ENCODE results near the gene HESX1. TPM values are rescaled to one million over a fixed set of nuclear protein-coding genes. Genes with fewer than 3 reads are reported as not detected.

The HESX1 gene
- total and polyA plus RNA-seq, 11 donors = 0.29 to 1.5 (median 0.71) TPM; not detected in 4

DNA sequence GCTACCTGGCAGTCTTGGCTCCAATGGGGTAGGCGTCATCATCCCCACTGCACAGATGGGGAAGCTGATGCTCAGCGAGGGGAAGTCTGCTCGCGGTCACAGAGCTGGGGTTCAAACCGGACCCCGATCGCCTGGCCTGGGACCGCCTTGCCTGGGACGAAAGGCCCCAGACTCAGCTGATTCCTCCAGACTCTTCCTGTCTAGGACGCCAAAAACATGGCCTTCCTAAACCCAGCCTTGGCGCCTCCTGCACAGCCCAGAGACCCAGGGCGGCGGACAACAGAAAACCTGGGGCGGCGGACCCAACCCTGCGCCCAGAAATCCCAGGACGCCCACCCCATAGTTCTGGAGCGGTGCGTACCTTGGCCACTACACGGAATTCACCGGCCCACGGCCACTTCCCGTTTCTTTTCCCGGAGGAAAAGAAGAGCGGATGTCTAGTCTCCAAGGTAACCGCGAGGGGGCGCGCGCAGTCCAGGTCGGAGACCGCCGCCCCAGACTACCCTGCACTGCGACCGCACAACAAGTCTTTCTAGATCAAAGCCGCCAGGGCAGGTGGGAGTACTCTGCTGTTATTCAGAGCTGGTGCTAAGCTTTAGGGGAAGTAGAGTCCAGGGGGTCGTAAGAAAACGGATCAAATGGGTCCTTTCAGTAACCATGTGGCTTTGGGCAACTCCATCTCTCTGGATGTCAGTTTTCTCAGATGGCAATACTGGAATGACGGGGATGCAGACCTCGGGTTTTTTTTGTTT lies 29.7 kb downstream of the HESX1 start:
- Histone ChIP-seq H3K27me3 (peaks cover 0 to 10% (median 0%) of the 10 kb centered on the region in 9 donors), H3K4me1 (peaks cover 0 to 17% (median 5%) of the 10 kb centered on the region in 12 donors), H3K4me3 (peak overlapping the region; percentile 1 to 64 (median 55)), H3K9me3 (no peaks in the 10 kb centered on the region), H3K36me3 (no peaks in the 10 kb centered on the region), H3K27ac (peak overlapping the region in 5 of 12 donors; percentile 18 to 55 (median 31))
- WGBS, 4 donors = 12 to 17% (median 13%) methylated on average over 30 to 40 of the region's 40 CpGs
- intact Hi-C loops (cut with DNase I) = loop anchor here (2.0 to 10.0 kb wide), 11 partner anchors 55 to 685 kb away; partner anchors contain the start of genes APPL1 (in 7 of the 10) and SLMAP (in 1 of the 10)
- TF ChIP-seq POLR2A (IDR thresholded peaks at IDR 0.05) = no peak
- peak; percentile 78 to 94 (median 85) for TF ChIP-seq CTCF (IDR thresholded peaks at IDR 0.05)
- peak; percentile 74 to 88 (median 79) for DNase-seq
- peak; percentile 62 to 89 (median 80) for ATAC-seq

- Histone ChIP-seq H3K4me3 (no peak overlapping the region), H3K9me3 (no peaks in the 10 kb centered on the region), H3K36me3 (no peaks in the 10 kb centered on the region), H3K4me1 (peaks cover 0 to 26% (median 9%) of the 10 kb centered on the region in 12 donors), H3K27ac (no peak overlapping the region), H3K27me3 (peaks cover 0 to 20% (median 0%) of the 10 kb centered on the region in 9 donors)
- DNase-seq (no peak), ATAC-seq (no peak)
- intact Hi-C loops (cut with DNase I) = loop anchor here in 7 of 10 donors (5.0 to 10.0 kb wide), 4 partner anchors 58 to 588 kb away; partner anchors contain the start of genes APPL1 (in 3 of the 7) and SLMAP (in 1 of the 7)
- TF ChIP-seq POLR2A (IDR thresholded peaks at IDR 0.05) (no peak), CTCF (IDR thresholded peaks at IDR 0.05) (no peak)
- 35 to 53% (median 50%) methylated on average over 3 of the region's 3 CpGs for WGBS, 4 donors
These were observed 30.7 kb downstream of the HESX1 start for GRCh38 chr3:57169108-57169507.

GRCh38 chr3:57168151-57168550 lies 31.6 kb downstream of the HESX1 start:
- intact Hi-C loops (cut with DNase I) = loop anchor here in 7 of 10 donors (5.0 to 10.0 kb wide), 4 partner anchors 59 to 589 kb away; partner anchors contain the start of genes APPL1 (in 3 of the 7) and SLMAP (in 1 of the 7)
- ATAC-seq (no peak), DNase-seq (no peak)
- TF ChIP-seq POLR2A (IDR thresholded peaks at IDR 0.05) (no peak), CTCF (IDR thresholded peaks at IDR 0.05) (no peak)
- Histone ChIP-seq H3K4me1 (peaks cover 0 to 30% (median 14%) of the 10 kb centered on the region in 12 donors), H3K27ac (no peak overlapping the region), H3K4me3 (no peak overlapping the region), H3K9me3 (no peaks in the 10 kb centered on the region), H3K36me3 (no peaks in the 10 kb centered on the region), H3K27me3 (peaks cover 0 to 23% (median 0%) of the 10 kb centered on the region in 9 donors)
- 60 to 89% (median 76%) methylated on average over 2 of the region's 2 CpGs for WGBS, 4 donors

DNA sequence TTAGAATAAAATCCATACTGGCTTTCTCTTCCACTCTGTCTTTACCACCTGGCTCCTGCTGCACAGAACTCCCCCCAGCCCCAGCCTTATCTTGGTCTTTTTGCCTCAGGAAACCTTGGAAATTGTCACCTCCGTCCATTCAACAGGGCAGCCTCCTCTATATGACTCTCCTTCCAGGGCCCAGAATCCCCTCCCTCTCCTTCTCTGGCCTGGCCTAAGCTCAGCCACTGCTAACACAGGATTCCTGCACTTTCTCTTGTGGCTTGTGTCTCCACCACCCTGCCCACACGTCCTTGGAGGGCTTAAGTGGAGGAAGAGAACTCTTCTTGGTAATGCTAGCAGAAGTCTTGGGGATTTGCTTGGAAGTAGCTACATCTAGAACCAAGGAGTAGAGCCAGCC lies 33.1 kb downstream of the HESX1 start:
- H3K9me3 ChIP-seq = no peaks in the 10 kb centered on the region
- WGBS, 4 donors = 79 to 87% (median 81%) methylated on average over 2 of the region's 2 CpGs
- H3K4me1 ChIP-seq = peaks cover 0 to 43% (median 23%) of the 10 kb centered on the region in 12 donors
- no peak overlapping the region for H3K27ac ChIP-seq
- intact Hi-C loops (cut with DNase I) = loop anchor here in 7 of 10 donors (5.0 to 10.0 kb wide), 4 partner anchors 61 to 591 kb away; partner anchors contain the start of genes APPL1 (in 3 of the 7) and SLMAP (in 1 of the 7)
- no peak overlapping the region for H3K4me3 ChIP-seq
- ATAC-seq (no peak), DNase-seq (no peak)
- peaks cover 0 to 29% (median 0%) of the 10 kb centered on the region in 9 donors for H3K27me3 ChIP-seq
- TF ChIP-seq CTCF (IDR thresholded peaks at IDR 0.05) = no peak
- no peak for TF ChIP-seq POLR2A (IDR thresholded peaks at IDR 0.05)
- H3K36me3 ChIP-seq = no peaks in the 10 kb centered on the region

All from heart left ventricle (tissue), 16 donors.